HG02885 (cell line): Measurements from ENCODE around the gene SLIT3.

Experiments
- ATAC-seq: cut with Tn5 transposase; IDR thresholded peaks from one replicate; pipeline ENCODE4 v1.9.1; 2021; ENCODE audit warnings: mild to moderate bottlenecking; ENCODE audit not compliant: unreplicated experiment, poor library complexity

Gene SLIT3

GRCh38 chr5:169094586-169095409, 206.1 kb downstream of the SLIT3 start:
- ATAC-seq = no peak

GRCh38 chr5:169091396-169091980, 209.5 kb downstream of the SLIT3 start:
- ATAC-seq = no peak

- ATAC-seq = no peak
Observed at GRCh38 chr5:169089343-169089742, 211.6 kb downstream of the SLIT3 start.

- no peak for ATAC-seq
Observed at GRCh38 chr5:169088028-169088725, 212.8 kb downstream of the SLIT3 start.

- no peak for ATAC-seq
Observed at GRCh38 chr5:169085636-169086035, 215.3 kb downstream of the SLIT3 start.

- ATAC-seq = no peak
Observed at GRCh38 chr5:169085212-169085611, 215.7 kb downstream of the SLIT3 start.

GRCh38 chr5:169084775-169085174, 216.2 kb downstream of the SLIT3 start:
- no peak for ATAC-seq

- ATAC-seq = no peak
Observed at GRCh38 chr5:169083394-169084018, 217.4 kb downstream of the SLIT3 start.

GRCh38 chr5:169081000-169081724, 219.8 kb downstream of the SLIT3 start:
- ATAC-seq = no peak

GRCh38 chr5:169080448-169080911, 220.5 kb downstream of the SLIT3 start:
- no peak for ATAC-seq

GRCh38 chr5:169079697-169080096, 221.2 kb downstream of the SLIT3 start:
- no peak for ATAC-seq

GRCh38 chr5:169074839-169075238, 226.1 kb downstream of the SLIT3 start:
- ATAC-seq = no peak

GRCh38 chr5:169072233-169072632, 228.7 kb downstream of the SLIT3 start:
- no peak for ATAC-seq

GRCh38 chr5:169070413-169070812, 230.5 kb downstream of the SLIT3 start:
- ATAC-seq = no peak

GRCh38 chr5:169067751-169068173, 233.2 kb downstream of the SLIT3 start:
- no peak for ATAC-seq

GRCh38 chr5:169065400-169065799, 235.5 kb downstream of the SLIT3 start:
- ATAC-seq = no peak

- ATAC-seq = no peak
Observed at GRCh38 chr5:169064093-169064492, 236.8 kb downstream of the SLIT3 start.

- ATAC-seq = no peak
Observed at GRCh38 chr5:169063316-169063953, 237.5 kb downstream of the SLIT3 start.

GRCh38 chr5:169062690-169063089, 238.2 kb downstream of the SLIT3 start:
- no peak for ATAC-seq

GRCh38 chr5:169054506-169054905, 246.4 kb downstream of the SLIT3 start:
- no peak for ATAC-seq
